Central memory CD8-positive, alpha-beta T cell (primary cell): ENCODE data around the gene TBC1D4.

ENCODE experiments used
- ATAC-seq: fragments of 150-1000 bp; cut with Tn5 transposase; replicated peaks from 2 replicates; pipeline ENCODE4 v1.10.0; 2022; ENCODE audit warnings: mild to moderate bottlenecking, moderate FRiP score, moderate number of reproducible peaks; ENCODE audit not compliant: poor library complexity, severe bottlenecking; ENCODE audit errors: extremely low read depth
- DNase-seq, 2 donors: peaks; one replicate each; pipeline ENCODE4 v3.0.0; 2021; ENCODE audit warnings: low spot score in 2 of 2
- H3K27ac Mint-ChIP-seq: one replicate; pipeline ENCODE4 v1.8.0; 2022; ENCODE audit warnings: low read depth, mild to moderate bottlenecking, moderate library complexity, mixed read lengths
- H3K27me3 Mint-ChIP-seq: one replicate; pipeline ENCODE4 v1.8.0; 2022; ENCODE audit warnings: mixed read lengths
- H3K36me3 Mint-ChIP-seq: one replicate; pipeline ENCODE4 v1.8.0; 2022; ENCODE audit warnings: mild to moderate bottlenecking, moderate library complexity, mixed read lengths; ENCODE audit not compliant: insufficient read depth
- H3K4me1 Mint-ChIP-seq: one replicate; pipeline ENCODE4 v1.8.0; 2022; ENCODE audit warnings: mixed read lengths
- H3K4me3 Mint-ChIP-seq: one replicate; pipeline ENCODE4 v1.8.0; 2022; ENCODE audit warnings: mild to moderate bottlenecking, moderate library complexity, mixed read lengths
- H3K9me3 Mint-ChIP-seq: one replicate; pipeline ENCODE4 v1.8.0; 2022; ENCODE audit warnings: mixed read lengths

The TBC1D4 gene

DNA sequence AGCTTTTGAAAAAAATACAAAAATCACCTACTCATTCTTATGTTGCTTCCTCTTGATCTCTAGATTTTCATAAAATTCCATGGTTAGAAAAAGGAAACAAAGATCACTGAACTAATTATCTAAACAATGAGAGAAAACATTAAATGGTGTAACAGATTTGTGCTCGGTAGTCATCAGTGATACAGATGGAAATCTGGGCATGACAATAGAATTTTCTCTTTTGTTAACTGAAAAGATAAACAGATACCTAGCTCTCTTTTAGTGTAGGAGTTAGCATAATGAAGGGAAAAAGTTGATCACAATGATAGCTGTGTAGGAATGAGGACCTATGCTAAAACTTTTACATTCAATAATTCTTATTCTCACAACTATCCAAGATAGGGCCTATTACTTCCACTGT, 103.7 kb downstream of the TBC1D4 start:
- DNase-seq (no peak), ATAC-seq (no peak)
- Mint-ChIP-seq H3K27ac (no peak overlapping the region), H3K4me1 (no peaks in the 10 kb centered on the region), H3K4me3 (no peak overlapping the region), H3K27me3 (no peaks in the 10 kb centered on the region), H3K9me3 (no peaks in the 10 kb centered on the region), H3K36me3 (no peaks in the 10 kb centered on the region)

DNA sequence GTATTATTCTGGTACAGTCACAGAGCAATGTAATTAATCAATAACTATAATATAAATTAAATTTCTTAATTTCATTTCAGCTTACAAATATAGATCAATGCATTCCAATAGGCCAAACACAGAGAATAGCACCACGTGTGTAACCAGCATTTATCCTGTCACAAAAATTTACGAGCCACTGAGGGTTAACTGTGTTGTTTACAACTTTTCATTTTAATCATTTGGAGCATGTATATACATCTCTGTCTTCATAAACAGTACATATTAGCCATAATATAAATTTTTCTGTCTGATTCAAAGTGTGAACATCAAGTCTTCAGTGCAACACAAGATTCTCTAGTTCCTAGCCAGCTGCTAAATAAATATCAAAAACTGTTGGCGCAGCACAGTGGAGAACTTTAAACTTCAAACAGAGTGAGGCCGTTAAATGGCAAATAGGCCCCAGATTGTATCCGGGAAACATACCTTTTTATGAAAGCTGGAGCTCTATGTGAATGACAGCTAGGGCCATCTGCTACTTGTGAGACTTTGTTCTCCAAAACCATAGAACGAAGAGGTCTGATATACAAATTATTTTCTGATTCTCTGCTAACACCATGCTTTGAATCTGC, 105.1 kb downstream of the TBC1D4 start:
- H3K4me3 Mint-ChIP-seq = no peak overlapping the region
- ATAC-seq = no peak
- no peaks in the 10 kb centered on the region for H3K36me3 Mint-ChIP-seq
- H3K4me1 Mint-ChIP-seq = no peaks in the 10 kb centered on the region
- no peak for DNase-seq
- H3K27ac Mint-ChIP-seq = no peak overlapping the region
- no peaks in the 10 kb centered on the region for H3K27me3 Mint-ChIP-seq
- H3K9me3 Mint-ChIP-seq = no peaks in the 10 kb centered on the region

DNA sequence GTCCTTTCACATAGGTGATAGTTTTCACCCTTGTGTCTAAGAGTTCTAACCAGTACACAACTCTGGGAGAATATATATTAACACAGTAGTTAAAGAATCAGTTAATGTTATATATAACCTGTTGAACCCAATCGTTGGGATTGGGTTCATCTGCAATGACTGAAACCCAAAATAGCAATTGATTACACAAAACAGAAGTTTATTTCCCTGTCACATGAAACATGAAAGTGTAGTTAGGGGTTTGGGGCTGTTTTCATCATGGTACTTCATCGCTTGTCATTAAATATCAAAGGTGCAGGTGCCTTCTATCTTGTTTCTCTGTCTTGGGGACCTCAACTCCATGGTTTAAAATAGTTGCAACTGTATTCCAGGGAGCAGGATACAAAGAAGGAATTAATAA, 106.6 kb downstream of the TBC1D4 start:
- no peak overlapping the region for H3K27ac Mint-ChIP-seq
- H3K4me3 Mint-ChIP-seq = no peak overlapping the region
- DNase-seq = no peak
- no peaks in the 10 kb centered on the region for H3K36me3 Mint-ChIP-seq
- no peaks in the 10 kb centered on the region for H3K4me1 Mint-ChIP-seq
- no peaks in the 10 kb centered on the region for H3K9me3 Mint-ChIP-seq
- no peak for ATAC-seq
- H3K27me3 Mint-ChIP-seq = no peaks in the 10 kb centered on the region

DNA sequence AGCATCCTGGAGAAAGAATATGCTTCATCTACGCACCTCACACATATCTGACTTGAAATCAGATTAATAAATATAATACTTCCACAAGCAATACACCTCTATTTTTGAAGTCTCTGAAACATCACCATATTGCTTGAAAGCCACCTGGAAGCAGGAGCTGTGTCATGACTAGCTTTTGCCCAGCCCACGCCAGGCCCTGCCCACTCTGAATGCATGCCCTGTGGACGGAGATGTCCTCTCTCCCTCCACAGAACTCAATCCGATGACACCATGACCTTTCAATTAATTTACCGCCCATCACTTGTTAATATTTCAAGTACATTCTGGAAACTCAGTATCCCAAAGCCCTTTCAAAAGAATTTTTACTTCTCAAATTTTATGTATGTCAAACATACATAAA, 108.0 kb downstream of the TBC1D4 start:
- no peaks in the 10 kb centered on the region for H3K9me3 Mint-ChIP-seq
- no peak overlapping the region for H3K27ac Mint-ChIP-seq
- no peak overlapping the region for H3K4me3 Mint-ChIP-seq
- no peaks in the 10 kb centered on the region for H3K4me1 Mint-ChIP-seq
- DNase-seq = no peak
- ATAC-seq = no peak
- H3K36me3 Mint-ChIP-seq = no peaks in the 10 kb centered on the region
- no peaks in the 10 kb centered on the region for H3K27me3 Mint-ChIP-seq

DNA sequence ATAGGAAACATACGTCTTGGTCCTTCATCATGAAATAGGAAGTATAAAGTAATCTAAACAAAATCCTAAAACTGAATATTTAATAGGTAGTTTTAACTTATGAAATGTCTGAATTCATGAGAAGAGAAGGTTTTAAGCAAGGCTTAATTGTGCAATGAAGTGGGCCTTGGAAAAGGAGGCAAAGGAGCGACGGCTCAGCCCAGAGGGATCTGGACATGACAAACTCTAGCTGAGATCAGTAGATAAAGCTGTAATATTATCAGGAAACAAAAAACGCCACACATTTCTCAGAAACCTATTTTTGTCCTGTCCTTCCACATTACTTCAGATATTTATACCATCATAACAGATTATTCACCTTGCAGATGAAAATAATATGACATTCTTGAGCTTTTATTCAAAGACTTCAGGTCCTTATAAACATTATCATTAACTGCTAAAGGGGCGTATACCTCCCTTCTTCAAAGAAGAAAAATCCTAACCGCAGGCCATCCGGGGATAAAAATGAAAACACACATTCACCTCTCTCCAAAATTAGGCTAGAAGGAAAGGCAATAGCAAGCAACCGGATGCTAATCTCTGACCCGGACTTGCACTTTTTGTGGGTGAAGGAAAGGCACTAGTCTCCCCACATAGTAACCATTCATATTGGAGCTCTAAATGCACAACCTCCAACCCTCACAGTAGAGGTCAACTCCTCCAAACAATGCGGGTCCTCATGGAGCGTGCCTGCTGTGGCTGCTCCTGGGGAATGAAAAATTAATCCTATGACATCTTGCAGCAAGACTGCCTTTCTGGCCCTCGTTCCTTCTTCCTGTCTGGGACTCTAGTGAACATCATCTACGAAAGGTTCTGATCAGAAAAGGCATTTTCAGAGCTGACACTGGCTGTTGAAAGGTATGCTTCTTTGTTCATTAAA, 108.8 kb downstream of the TBC1D4 start:
- DNase-seq = no peak
- H3K4me1 Mint-ChIP-seq = no peaks in the 10 kb centered on the region
- H3K36me3 Mint-ChIP-seq = no peaks in the 10 kb centered on the region
- H3K4me3 Mint-ChIP-seq = no peak overlapping the region
- no peak for ATAC-seq
- no peaks in the 10 kb centered on the region for H3K9me3 Mint-ChIP-seq
- H3K27ac Mint-ChIP-seq = no peak overlapping the region
- no peaks in the 10 kb centered on the region for H3K27me3 Mint-ChIP-seq

DNA sequence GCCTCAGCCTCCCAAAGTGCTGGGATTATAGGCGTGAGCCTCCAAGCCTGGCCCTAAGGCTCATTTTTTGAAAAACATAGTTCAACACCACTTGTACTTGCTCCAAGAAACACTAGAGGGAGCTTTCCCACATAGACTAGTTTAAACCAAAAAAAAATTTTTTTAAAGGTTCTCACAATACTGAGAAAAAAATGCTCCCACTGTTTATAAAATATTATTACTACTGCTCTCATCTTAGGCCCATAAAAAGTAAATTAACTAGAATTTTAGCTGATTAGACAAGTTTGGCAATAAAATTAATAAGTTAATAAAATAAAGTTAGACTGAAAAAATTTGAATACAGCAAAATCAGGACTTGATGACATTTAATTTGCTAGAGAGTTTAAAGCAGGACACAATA, 109.5 kb downstream of the TBC1D4 start:
- Mint-ChIP-seq H3K27ac (no peak overlapping the region), H3K36me3 (no peaks in the 10 kb centered on the region), H3K27me3 (no peaks in the 10 kb centered on the region), H3K4me1 (no peaks in the 10 kb centered on the region), H3K9me3 (no peaks in the 10 kb centered on the region), H3K4me3 (no peak overlapping the region)
- DNase-seq (no peak), ATAC-seq (no peak)

GRCh38 chr13:75371203-75371602, 110.8 kb downstream of the TBC1D4 start:
- H3K27me3 Mint-ChIP-seq = no peaks in the 10 kb centered on the region
- H3K36me3 Mint-ChIP-seq = no peaks in the 10 kb centered on the region
- H3K4me1 Mint-ChIP-seq = no peaks in the 10 kb centered on the region
- no peak for DNase-seq
- no peak overlapping the region for H3K4me3 Mint-ChIP-seq
- no peak overlapping the region for H3K27ac Mint-ChIP-seq
- H3K9me3 Mint-ChIP-seq = no peaks in the 10 kb centered on the region
- no peak for ATAC-seq

GRCh38 chr13:75370774-75371173, 111.2 kb downstream of the TBC1D4 start:
- Mint-ChIP-seq H3K4me1 (peaks cover 4% of the 10 kb centered on the region), H3K27ac (no peak overlapping the region), H3K4me3 (no peak overlapping the region), H3K27me3 (no peaks in the 10 kb centered on the region), H3K9me3 (no peaks in the 10 kb centered on the region), H3K36me3 (no peaks in the 10 kb centered on the region)
- no peak for ATAC-seq
- no peak for DNase-seq

DNA sequence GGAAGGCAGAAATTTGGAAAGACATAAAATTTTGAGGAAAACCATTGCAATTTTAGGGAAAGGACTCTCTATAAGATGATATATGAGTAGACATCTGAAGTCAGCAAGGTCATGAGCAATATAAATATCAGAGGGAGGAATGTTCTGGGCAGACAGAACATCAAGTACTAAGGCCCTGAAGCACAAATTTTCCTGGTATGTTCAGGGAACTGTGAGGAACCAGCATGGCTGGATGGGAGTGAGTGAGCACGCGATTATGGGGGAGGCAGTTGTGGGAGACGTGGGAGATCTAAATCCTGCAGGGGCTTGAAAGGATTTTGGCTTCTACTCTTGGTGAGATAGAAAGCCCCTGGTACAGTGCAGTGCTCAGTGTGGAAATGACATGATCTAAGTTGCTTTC, 112.0 kb downstream of the TBC1D4 start:
- no peak overlapping the region for H3K27ac Mint-ChIP-seq
- no peaks in the 10 kb centered on the region for H3K36me3 Mint-ChIP-seq
- peaks cover 7% of the 10 kb centered on the region for H3K4me1 Mint-ChIP-seq
- H3K9me3 Mint-ChIP-seq = no peaks in the 10 kb centered on the region
- no peak overlapping the region for H3K4me3 Mint-ChIP-seq
- no peak for DNase-seq
- no peaks in the 10 kb centered on the region for H3K27me3 Mint-ChIP-seq
- no peak for ATAC-seq

DNA sequence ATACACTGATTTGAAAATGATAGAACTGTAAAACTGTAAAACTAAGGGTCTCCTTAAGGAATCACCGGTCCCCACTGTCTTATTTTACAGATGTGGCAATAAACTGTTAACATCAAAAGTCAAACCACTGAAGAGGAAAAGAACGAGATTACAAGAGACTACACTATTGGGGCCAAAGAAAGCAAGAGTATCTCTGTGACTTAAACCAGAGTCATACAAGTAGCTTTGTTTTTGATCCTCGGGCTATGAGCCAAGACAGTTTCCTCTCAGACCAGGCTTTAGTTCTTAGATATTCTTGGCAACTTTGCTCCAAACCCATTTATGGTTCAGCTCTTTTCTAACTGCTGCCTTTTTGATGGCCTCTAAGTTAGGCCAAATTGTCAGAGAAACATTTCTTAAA, 113.8 kb downstream of the TBC1D4 start:
- Mint-ChIP-seq H3K36me3 (no peaks in the 10 kb centered on the region), H3K4me1 (peaks cover 7% of the 10 kb centered on the region), H3K4me3 (no peak overlapping the region), H3K27me3 (no peaks in the 10 kb centered on the region), H3K9me3 (no peaks in the 10 kb centered on the region), H3K27ac (no peak overlapping the region)
- ATAC-seq (no peak), DNase-seq (no peak)

GRCh38 chr13:75366380-75367280, 115.3 kb downstream of the TBC1D4 start:
- no peak overlapping the region for H3K27ac Mint-ChIP-seq

GRCh38 chr13:75365724-75366173, 116.2 kb downstream of the TBC1D4 start:
- ATAC-seq (peak; percentile 91), DNase-seq (no peak)
- Mint-ChIP-seq H3K27ac (no peak overlapping the region), H3K4me3 (no peak overlapping the region), H3K4me1 (peaks cover 7% of the 10 kb centered on the region), H3K36me3 (no peaks in the 10 kb centered on the region), H3K9me3 (no peaks in the 10 kb centered on the region), H3K27me3 (no peaks in the 10 kb centered on the region)

More at GRCh38 chr13:75366380-75367280, 115.3 kb downstream of the TBC1D4 start:
- ATAC-seq (no peak), DNase-seq (no peak)
- Mint-ChIP-seq H3K27me3 (no peaks in the 10 kb centered on the region), H3K9me3 (no peaks in the 10 kb centered on the region), H3K4me1 (peaks cover 7% of the 10 kb centered on the region), H3K4me3 (no peak overlapping the region), H3K36me3 (no peaks in the 10 kb centered on the region)
